Islet precursor cell (in vitro differentiated cells): ENCODE results near the gene FUT8.

ENCODE experiments used
- DNase-seq: peaks from one replicate; pipeline ENCODE4 v3.0.0-alpha.2; 2018

FUT8 gene

GRCh38 chr14:65412032-65412846, at the start of gene FUT8:
TSS of gene FUT8 (plus strand) at chr14:65412730. CDS start at chr14:65561564, 148,834 bp downstream.
- DNase-seq, result peak; percentile 98

- DNase-seq, result no peak
These were observed 45.5 kb upstream of the FUT8 start for GRCh38 chr14:65366802-65367565.

GRCh38 chr14:65369560-65369959, 43.0 kb upstream of the FUT8 start:
- DNase-seq, result no peak

GRCh38 chr14:65370801-65371248, 41.7 kb upstream of the FUT8 start:
- no peak for DNase-seq

- DNase-seq, result no peak
These were observed 40.7 kb upstream of the FUT8 start for GRCh38 chr14:65371784-65372183.

- DNase-seq, result no peak
These were observed 39.4 kb upstream of the FUT8 start for GRCh38 chr14:65373016-65373670.

GRCh38 chr14:65373671-65374039, 38.9 kb upstream of the FUT8 start:
- no peak for DNase-seq

- DNase-seq, result no peak
These were observed 35.0 kb upstream of the FUT8 start for GRCh38 chr14:65377576-65377975.

GRCh38 chr14:65382586-65382985, 29.9 kb upstream of the FUT8 start:
- no peak for DNase-seq

- DNase-seq, result no peak
These were observed 25.4 kb upstream of the FUT8 start for GRCh38 chr14:65387171-65387570.

- DNase-seq, result no peak
These were observed 24.9 kb upstream of the FUT8 start for GRCh38 chr14:65387628-65388027.

- no peak for DNase-seq
These were observed 20.2 kb upstream of the FUT8 start for GRCh38 chr14:65392296-65392695.

- no peak for DNase-seq
These were observed 16.2 kb upstream of the FUT8 start for GRCh38 chr14:65396082-65396910.

GRCh38 chr14:65403231-65403630, 9.3 kb upstream of the FUT8 start:
- no peak for DNase-seq

- DNase-seq, result no peak
These were observed 4.4 kb upstream of the FUT8 start for GRCh38 chr14:65408113-65408512.

- DNase-seq, result no peak
These were observed 1.9 kb upstream of the FUT8 start for GRCh38 chr14:65410640-65411039.

GRCh38 chr14:65411656-65412031, 886 bp upstream of the FUT8 start:
- DNase-seq, result peak; percentile 98

- DNase-seq, result peak; percentile 85
These were observed 567 bp downstream of the FUT8 start for GRCh38 chr14:65412856-65413738.

- no peak for DNase-seq
These were observed 1.2 kb downstream of the FUT8 start for GRCh38 chr14:65413739-65414045.

- DNase-seq, result no peak
These were observed 2.5 kb downstream of the FUT8 start for GRCh38 chr14:65414961-65415589.

- DNase-seq, result no peak
These were observed 3.1 kb downstream of the FUT8 start for GRCh38 chr14:65415613-65416012.
